OCI-LY3 (cell line): Measurements from ENCODE around the gene DDX24.
A peak's percentile ranks its signal among the peaks of the same experiment; 100 is the strongest.

Source experiments
- H2AFZ ChIP-seq: fragments of 200-600, 300-600 bp; shearing (Covaris generic); 2 replicates; pipeline ENCODE4 v1.6.0; 2014; ENCODE audit warnings: antibody characterized with exemption, low read depth, low read length
- H3K27ac ChIP-seq: fragments of 200-600, 300-600 bp; sonication (generic); 2 replicates; pipeline ENCODE4 v1.5.1; 2014; ENCODE audit warnings: mild to moderate bottlenecking, low read length, moderate library complexity, mixed read lengths
- H3K27me3 ChIP-seq: fragments of 200-600, 300-600 bp; sonication (generic); 2 replicates; pipeline ENCODE4 v1.6.1; 2014; ENCODE audit warnings: low read depth, low read length, mixed read lengths
- H3K36me3 ChIP-seq: fragments of 200-600, 300-600 bp; sonication (generic); replicated peaks from 2 replicates; pipeline ENCODE3; 2014; ENCODE audit warnings: low read depth, low read length, mixed read lengths
- H3K4me1 ChIP-seq: fragments of 300-600, 200-600 bp; sonication (generic); 2 replicates; pipeline ENCODE4 v1.6.1; 2014; ENCODE audit warnings: low read length, mixed read lengths
- H3K4me2 ChIP-seq: fragments of 200-600, 300-600 bp; sonication (generic); 2 replicates; pipeline ENCODE4 v1.6.1; 2014; ENCODE audit warnings: low read length, mixed read lengths
- H3K4me3 ChIP-seq: fragments of 300-600, 200-600 bp; sonication (generic); 2 replicates; pipeline ENCODE4 v1.5.1; 2014; ENCODE audit warnings: antibody characterized with exemption, mild to moderate bottlenecking, low read length, moderate library complexity
- H3K79me2 ChIP-seq: fragments of 300-600, 200-600 bp; shearing (Covaris generic); 2 replicates; pipeline ENCODE4 v1.6.1; 2014; ENCODE audit warnings: mild to moderate bottlenecking, low read length, mixed read lengths
- H3K9ac ChIP-seq: fragments of 300-600, 200-600 bp; shearing (Covaris generic); 2 replicates; pipeline ENCODE4 v1.6.0; 2014; ENCODE audit warnings: mild to moderate bottlenecking, low read length, moderate library complexity
- H3K9me3 ChIP-seq: fragments of 200-600, 300-600 bp; shearing (Covaris generic); 2 replicates; pipeline ENCODE4 v1.6.1; 2014; ENCODE audit warnings: low read length, mixed read lengths; ENCODE audit not compliant: insufficient read depth
- H4K20me1 ChIP-seq: fragments of 200-600, 300-600 bp; sonication (generic); 2 replicates; pipeline ENCODE4 v1.6.1; 2016; ENCODE audit warnings: low read length, mixed read lengths; ENCODE audit not compliant: insufficient read depth
- CTCF ChIP-seq: fragments of 200-600, 300-600 bp; sonication (generic); IDR thresholded peaks from 2 replicates; pipeline ENCODE4 v1.5.1; 2014; ENCODE audit warnings: antibody characterized with exemption, low read length, low read depth
- EZH2phosphoT487 ChIP-seq: fragments of 200-600 bp; shearing (Covaris generic); IDR thresholded peaks from 2 replicates; pipeline ENCODE4 v1.6.1; 2018; ENCODE audit warnings: antibody characterized with exemption, mixed run types, low read depth

The DDX24 gene

GRCh38 chr14:94025720-94026119, 55.3 kb downstream of the DDX24 start:
- Histone ChIP-seq H3K36me3 (no peaks in the 10 kb centered on the region), H3K4me1 (no peaks in the 10 kb centered on the region), H3K27me3 (no peaks in the 10 kb centered on the region), H3K9ac (peak overlapping the region; percentile 12; the same call in 1 of the 2 replicates), H4K20me1 (no peaks in the 10 kb centered on the region), H3K27ac (no peak overlapping the region), H3K4me3 (peak overlapping the region; percentile 80), H3K79me2 (no peaks in the 10 kb centered on the region), H3K9me3 (no peaks in the 10 kb centered on the region), H3K4me2 (peak overlapping the region; percentile 66), H2AFZ (peak overlapping the region; percentile 96)
- TF ChIP-seq EZH2phosphoT487 (no peak), CTCF (no peak)

- H3K9ac ChIP-seq = no peak overlapping the region
- H3K4me3 ChIP-seq = no peak overlapping the region
- TF ChIP-seq EZH2phosphoT487 (no peak), CTCF (no peak)
- no peaks in the 10 kb centered on the region for H3K79me2 ChIP-seq
- H3K36me3 ChIP-seq = no peaks in the 10 kb centered on the region
- H3K27me3 ChIP-seq = peaks cover 2% of the 10 kb centered on the region; the same call in 1 of the 2 replicates
- H3K27ac ChIP-seq = no peak overlapping the region
- H3K9me3 ChIP-seq = no peaks in the 10 kb centered on the region
- H4K20me1 ChIP-seq = no peaks in the 10 kb centered on the region
- H2AFZ ChIP-seq = no peak overlapping the region
- no peaks in the 10 kb centered on the region for H3K4me1 ChIP-seq
- no peak overlapping the region for H3K4me2 ChIP-seq
These were observed 56.5 kb downstream of the DDX24 start for GRCh38 chr14:94024549-94024948.

DNA sequence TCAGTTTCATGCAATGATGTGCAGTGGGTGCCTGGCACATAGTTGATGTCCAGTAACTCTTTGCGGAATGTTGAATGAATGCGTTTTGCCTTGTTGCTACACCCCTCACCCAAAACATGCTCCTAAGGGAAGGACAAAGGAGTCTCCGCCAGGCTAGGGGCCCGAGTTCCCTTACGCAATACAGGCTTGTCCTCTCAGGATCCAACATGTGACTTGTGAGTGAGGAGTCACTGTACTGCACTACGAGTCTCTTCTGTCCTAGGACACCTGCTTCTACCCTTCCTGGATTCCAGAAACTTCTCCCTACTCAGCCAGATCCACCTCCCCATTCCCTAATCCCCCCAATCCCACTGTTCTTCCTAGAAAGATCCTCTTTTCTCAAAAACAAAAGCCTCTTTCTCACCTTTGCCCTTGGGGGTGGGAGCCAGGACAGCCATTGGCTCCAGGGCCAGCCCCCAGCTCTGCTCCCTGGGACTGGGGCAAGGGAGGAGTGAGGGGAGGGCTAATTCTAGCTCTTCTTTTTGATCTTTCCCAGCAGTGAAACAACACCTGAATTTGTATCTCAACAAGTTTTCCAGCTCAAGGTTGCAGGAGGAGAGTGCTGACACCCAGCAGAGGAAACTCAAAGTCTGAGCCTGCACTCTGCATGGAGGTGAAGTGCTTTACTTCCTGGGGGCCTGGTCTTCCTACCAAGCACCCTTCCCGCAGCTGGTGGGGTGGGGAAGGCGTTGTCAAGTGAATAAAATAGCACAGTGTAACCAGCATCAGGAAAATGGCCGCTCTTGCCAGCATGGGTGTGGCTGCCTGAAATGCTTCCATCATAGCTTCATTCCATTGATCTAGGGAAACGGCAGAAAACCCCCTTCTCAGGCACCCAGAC, 58.2 kb downstream of the DDX24 start:
- Histone ChIP-seq H3K4me3 (no peak overlapping the region), H3K4me1 (no peaks in the 10 kb centered on the region), H3K79me2 (no peaks in the 10 kb centered on the region), H2AFZ (no peak overlapping the region), H3K9ac (no peak overlapping the region), H3K4me2 (no peak overlapping the region), H3K27me3 (peaks cover 11% of the 10 kb centered on the region; the same call in 1 of the 2 replicates), H3K9me3 (no peaks in the 10 kb centered on the region), H3K36me3 (no peaks in the 10 kb centered on the region), H4K20me1 (no peaks in the 10 kb centered on the region), H3K27ac (no peak overlapping the region)
- TF ChIP-seq CTCF (no peak), EZH2phosphoT487 (no peak)

DNA sequence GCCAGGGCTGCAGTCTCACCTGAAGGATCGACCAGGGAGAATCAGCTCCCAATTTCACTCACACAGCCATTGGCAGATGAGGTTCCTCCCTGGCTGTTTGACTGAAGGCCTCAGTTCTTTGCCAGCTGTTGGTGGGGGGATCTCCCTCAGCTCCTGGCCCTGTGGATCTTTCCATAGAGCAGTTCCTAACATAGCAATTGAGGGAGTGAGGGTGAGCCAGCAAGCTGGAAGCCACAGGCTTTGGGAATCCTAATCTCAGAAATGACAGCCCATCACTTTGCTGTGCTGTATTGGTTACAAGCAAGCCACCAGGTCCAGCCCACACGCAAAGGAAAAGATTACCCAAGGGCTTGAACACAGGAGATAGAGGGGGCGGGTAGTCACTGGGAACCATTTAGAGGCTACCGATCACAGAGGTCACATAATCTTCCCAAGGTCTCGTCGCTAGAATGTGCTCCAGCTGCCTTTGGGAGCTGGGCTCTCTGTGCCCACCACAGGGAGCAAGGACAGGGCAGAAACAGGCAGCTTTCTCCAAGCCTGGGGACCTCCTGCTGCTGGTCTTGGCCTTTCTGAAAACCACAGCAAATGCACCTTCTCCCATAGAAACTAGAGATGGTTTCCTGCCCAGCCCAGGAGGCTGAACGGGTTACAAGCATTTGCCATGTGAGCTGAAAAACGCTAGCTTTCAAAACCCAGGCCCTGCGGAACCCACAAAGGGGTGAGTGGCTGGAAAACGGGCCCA, 59.4 kb downstream of the DDX24 start:
- no peaks in the 10 kb centered on the region for H4K20me1 ChIP-seq
- no peak for TF ChIP-seq EZH2phosphoT487
- TF ChIP-seq CTCF = no peak
- H3K27ac ChIP-seq = no peak overlapping the region
- H3K79me2 ChIP-seq = no peaks in the 10 kb centered on the region
- H3K36me3 ChIP-seq = no peaks in the 10 kb centered on the region
- H3K9me3 ChIP-seq = no peaks in the 10 kb centered on the region
- peaks cover 23% of the 10 kb centered on the region for H3K27me3 ChIP-seq
- H2AFZ ChIP-seq = no peak overlapping the region
- no peak overlapping the region for H3K4me3 ChIP-seq
- no peaks in the 10 kb centered on the region for H3K4me1 ChIP-seq
- no peak overlapping the region for H3K9ac ChIP-seq
- no peak overlapping the region for H3K4me2 ChIP-seq
